ENCODE data around the gene TGFB2.

The TGFB2 gene

DNA sequence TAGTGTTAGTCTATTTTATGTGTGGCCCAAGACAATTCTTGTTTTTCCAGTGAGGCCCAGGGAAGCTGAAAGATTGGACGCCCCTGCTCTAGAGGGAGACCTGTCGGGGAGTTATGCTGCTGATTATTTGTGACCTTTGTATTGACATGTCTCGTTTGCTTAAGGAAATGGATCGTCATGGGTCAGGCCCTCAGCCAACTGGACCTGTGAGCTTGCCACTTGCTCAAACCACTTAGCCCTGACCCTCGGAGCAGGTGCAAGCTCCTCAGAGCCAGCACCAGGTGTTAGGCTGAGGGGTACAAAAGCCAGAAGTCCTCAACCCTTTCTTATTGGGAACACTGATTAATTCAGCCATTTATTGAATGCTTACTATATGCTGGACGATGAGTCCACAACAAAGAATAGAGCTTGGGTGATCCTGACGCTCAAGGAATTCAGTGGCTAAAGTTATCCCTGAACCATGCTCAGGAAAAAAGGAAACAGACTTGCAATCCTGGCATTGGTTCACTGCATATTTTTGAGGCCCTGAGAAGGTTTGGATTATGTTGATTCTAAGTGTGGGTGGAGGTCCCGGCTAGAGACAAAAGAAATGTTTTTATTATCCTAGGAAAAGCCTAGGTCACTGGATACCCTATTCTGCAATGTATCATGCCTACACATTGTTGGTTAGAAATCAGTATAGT is 19.0 kb downstream of the TGFB2 start:
- TF ChIP-seq ZBTB7A (IDR thresholded peaks at IDR 0.05; ENCODE audit: low read depth) = no peak
- TF ChIP-seq REST (IDR thresholded peaks at IDR 0.05; ENCODE audit: low read depth) = no peak
- no peak for TF ChIP-seq EP300 (IDR thresholded peaks at IDR 0.05; ENCODE audit: borderline replicate concordance)
- TF ChIP-seq, protein P1, sequence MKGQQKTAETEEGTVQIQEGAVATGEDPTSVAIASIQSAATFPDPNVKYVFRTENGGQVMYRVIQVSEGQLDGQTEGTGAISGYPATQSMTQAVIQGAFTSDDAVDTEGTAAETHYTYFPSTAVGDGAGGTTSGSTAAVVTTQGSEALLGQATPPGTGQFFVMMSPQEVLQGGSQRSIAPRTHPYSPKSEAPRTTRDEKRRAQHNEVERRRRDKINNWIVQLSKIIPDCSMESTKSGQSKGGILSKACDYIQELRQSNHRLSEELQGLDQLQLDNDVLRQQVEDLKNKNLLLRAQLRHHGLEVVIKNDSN (IDR thresholded peaks at IDR 0.05) = no peak
- TF ChIP-seq NFIC (IDR thresholded peaks at IDR 0.05) = no peak
- no peak for TF ChIP-seq RAD21 (IDR thresholded peaks at IDR 0.05; ENCODE audit: low read depth)
- no peak for TF ChIP-seq CEBPB (IDR thresholded peaks at IDR 0.05)
- TF ChIP-seq TCF12 (IDR thresholded peaks at IDR 0.05; ENCODE audit: low read depth) = no peak
- TF ChIP-seq, protein P2, sequence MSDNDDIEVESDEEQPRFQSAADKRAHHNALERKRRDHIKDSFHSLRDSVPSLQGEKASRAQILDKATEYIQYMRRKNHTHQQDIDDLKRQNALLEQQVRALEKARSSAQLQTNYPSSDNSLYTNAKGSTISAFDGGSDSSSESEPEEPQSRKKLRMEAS (IDR thresholded peaks at IDR 0.05) = no peak
- TF ChIP-seq TEAD4 (IDR thresholded peaks at IDR 0.05) = no peak
- no peak for TF ChIP-seq FOXM1 (IDR thresholded peaks at IDR 0.05; ENCODE audit: borderline replicate concordance, low read depth)
- TF ChIP-seq CREB1 (IDR thresholded peaks at IDR 0.05; ENCODE audit: low read depth) = no peak
- no peak for TF ChIP-seq EGR1 (IDR thresholded peaks at IDR 0.05)
- no peak for TF ChIP-seq TAF1 (IDR thresholded peaks at IDR 0.05; ENCODE audit: low read depth)
- TF ChIP-seq YY1 (IDR thresholded peaks at IDR 0.05; ENCODE audit: low read depth) = no peak

- no peak for TF ChIP-seq TAF1 (IDR thresholded peaks at IDR 0.05; ENCODE audit: low read depth)
- no peak for TF ChIP-seq ZBTB7A (IDR thresholded peaks at IDR 0.05; ENCODE audit: low read depth)
- no peak for TF ChIP-seq YY1 (IDR thresholded peaks at IDR 0.05; ENCODE audit: low read depth)
- TF ChIP-seq EGR1 (IDR thresholded peaks at IDR 0.05) = no peak
- TF ChIP-seq TEAD4 (IDR thresholded peaks at IDR 0.05) = no peak
- no peak for TF ChIP-seq CEBPB (IDR thresholded peaks at IDR 0.05)
- no peak for TF ChIP-seq RAD21 (IDR thresholded peaks at IDR 0.05; ENCODE audit: low read depth)
- no peak for TF ChIP-seq NFIC (IDR thresholded peaks at IDR 0.05)
- no peak for TF ChIP-seq CREB1 (IDR thresholded peaks at IDR 0.05; ENCODE audit: low read depth)
- no peak for TF ChIP-seq TCF12 (IDR thresholded peaks at IDR 0.05; ENCODE audit: low read depth)
- no peak for TF ChIP-seq FOXM1 (IDR thresholded peaks at IDR 0.05; ENCODE audit: borderline replicate concordance, low read depth)
- TF ChIP-seq, protein P1 (IDR thresholded peaks at IDR 0.05) = no peak
- TF ChIP-seq, protein P2 (IDR thresholded peaks at IDR 0.05) = no peak
- TF ChIP-seq EP300 (IDR thresholded peaks at IDR 0.05; ENCODE audit: borderline replicate concordance) = no peak
Measured at GRCh38 chr1:218365226-218365999, 20.3 kb downstream of the TGFB2 start.

DNA sequence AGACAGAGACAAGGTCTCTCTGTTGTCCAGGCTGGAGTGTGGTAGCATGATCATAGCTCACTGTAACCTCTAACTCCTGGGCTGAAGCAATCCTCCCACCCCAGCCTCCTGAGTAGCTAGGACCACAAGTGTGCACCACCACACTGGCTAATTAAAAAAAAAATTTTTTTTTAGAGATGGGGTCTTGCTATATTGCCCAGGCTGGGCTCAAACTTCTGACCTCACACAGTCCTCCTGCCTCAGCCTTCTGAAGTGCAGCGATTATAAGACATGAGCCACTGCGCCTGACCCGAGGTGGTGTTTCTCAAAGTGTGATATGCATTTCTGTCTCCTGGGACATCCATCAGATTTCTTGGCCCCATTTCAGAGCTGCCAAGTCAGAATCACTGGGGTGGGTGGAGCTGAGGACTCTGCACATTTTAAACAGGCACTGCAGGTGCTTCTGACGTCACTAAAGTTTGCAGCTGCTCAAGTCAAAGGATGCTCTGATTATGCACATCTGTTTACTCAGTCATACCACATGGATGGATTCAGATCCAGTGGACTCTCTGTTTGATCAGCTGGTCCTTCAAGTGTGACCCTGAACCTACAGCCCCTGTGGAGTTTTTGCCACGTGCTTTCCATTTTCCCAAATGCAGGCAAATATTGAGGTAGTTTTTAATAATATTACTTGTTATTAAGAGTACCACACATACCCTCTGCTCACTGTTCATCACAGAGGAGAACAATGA is 21.4 kb downstream of the TGFB2 start:
- TF ChIP-seq, protein P2 (IDR thresholded peaks at IDR 0.05) = no peak
- no peak for TF ChIP-seq TCF12 (IDR thresholded peaks at IDR 0.05; ENCODE audit: low read depth)
- TF ChIP-seq TEAD4 (IDR thresholded peaks at IDR 0.05) = no peak
- TF ChIP-seq NFIC (IDR thresholded peaks at IDR 0.05) = no peak
- no peak for TF ChIP-seq RAD21 (IDR thresholded peaks at IDR 0.05; ENCODE audit: low read depth)
- no peak for TF ChIP-seq REST (IDR thresholded peaks at IDR 0.05; ENCODE audit: low read depth)
- TF ChIP-seq ZBTB7A (IDR thresholded peaks at IDR 0.05; ENCODE audit: low read depth) = no peak
- no peak for TF ChIP-seq EP300 (IDR thresholded peaks at IDR 0.05; ENCODE audit: borderline replicate concordance)
- TF ChIP-seq YY1 (IDR thresholded peaks at IDR 0.05; ENCODE audit: low read depth) = no peak
- TF ChIP-seq, protein P1 (IDR thresholded peaks at IDR 0.05) = no peak
- no peak for TF ChIP-seq TAF1 (IDR thresholded peaks at IDR 0.05; ENCODE audit: low read depth)
- no peak for TF ChIP-seq EGR1 (IDR thresholded peaks at IDR 0.05)
- TF ChIP-seq CREB1 (IDR thresholded peaks at IDR 0.05; ENCODE audit: low read depth) = no peak
- no peak for TF ChIP-seq FOXM1 (IDR thresholded peaks at IDR 0.05; ENCODE audit: borderline replicate concordance, low read depth)
- TF ChIP-seq CEBPB (IDR thresholded peaks at IDR 0.05) = no peak

DNA sequence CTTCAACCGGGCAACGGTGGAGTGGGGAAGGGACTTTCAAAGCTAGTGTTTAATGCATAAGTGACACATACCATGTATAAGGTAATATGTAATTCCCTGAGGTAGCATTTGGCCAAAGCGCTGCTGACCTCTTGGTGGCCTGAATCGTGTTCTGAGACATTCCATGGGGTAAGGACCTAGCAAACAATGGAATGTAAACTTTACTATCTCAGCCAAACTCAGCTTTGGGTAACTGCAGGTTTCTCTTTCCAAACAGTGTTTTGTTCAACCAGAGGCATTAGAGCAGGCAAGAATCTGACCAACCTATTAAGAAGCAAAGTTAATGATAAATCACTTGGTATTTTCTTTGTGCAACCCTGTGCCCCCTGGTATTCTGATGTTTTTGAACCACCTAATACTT is 22.0 kb downstream of the TGFB2 start:
- TF ChIP-seq, protein P1 (IDR thresholded peaks at IDR 0.05) = no peak
- TF ChIP-seq CREB1 (IDR thresholded peaks at IDR 0.05; ENCODE audit: low read depth) (no peak), FOXM1 (IDR thresholded peaks at IDR 0.05; ENCODE audit: borderline replicate concordance, low read depth) (no peak), TCF12 (IDR thresholded peaks at IDR 0.05; ENCODE audit: low read depth) (no peak), CEBPB (IDR thresholded peaks at IDR 0.05) (no peak), TEAD4 (IDR thresholded peaks at IDR 0.05) (no peak), NFIC (IDR thresholded peaks at IDR 0.05) (no peak), ZBTB7A (IDR thresholded peaks at IDR 0.05; ENCODE audit: low read depth) (no peak), TAF1 (IDR thresholded peaks at IDR 0.05; ENCODE audit: low read depth) (no peak), RAD21 (IDR thresholded peaks at IDR 0.05; ENCODE audit: low read depth) (no peak), YY1 (IDR thresholded peaks at IDR 0.05; ENCODE audit: low read depth) (no peak), REST (IDR thresholded peaks at IDR 0.05; ENCODE audit: low read depth) (no peak)
- TF ChIP-seq, protein P2 (IDR thresholded peaks at IDR 0.05) = no peak

Measured in Ishikawa (cell line).